Neutrophil (primary cell): ENCODE data around the gene SENP1.

Source experiments
- H3K27ac ChIP-seq: fragments of 200-600 bp; sonication (generic); 2 replicates; pipeline ENCODE4 v1.5.1; 2016; ENCODE audit warnings: mild to moderate bottlenecking, moderate library complexity
- H3K27me3 ChIP-seq: fragments of 200-600 bp; sonication (generic); 2 replicates; pipeline ENCODE4 v1.6.0; 2016; ENCODE audit warnings: mild to moderate bottlenecking
- H3K36me3 ChIP-seq: fragments of 200-600 bp; sonication (generic); 2 replicates; pipeline ENCODE4 v1.5.1; 2017
- H3K4me1 ChIP-seq, 2 experiments: fragments of 200-600 bp in 1 of 2; sonication (generic) in 1 of 2; 1 replicate in 1 of 2; 2 replicates in 1 of 2; pipeline versions ENCODE4 v1.5.1 to v1.6.1; 2013 to 2016; ENCODE audit warnings: low read depth in 1 of 2, low read length in 1 of 2, mild to moderate bottlenecking in 1 of 2, moderate library complexity in 1 of 2; ENCODE audit not compliant: control insufficient read depth in 1 of 2, insufficient read depth in 1 of 2
- H3K4me3 ChIP-seq, 2 experiments: fragments of 200-600 bp in 1 of 2; sonication (generic) in 1 of 2; 1 replicate in 1 of 2; 2 replicates in 1 of 2; pipeline ENCODE4 v1.5.1; 2013 to 2016; ENCODE audit warnings: low read depth in 1 of 2, low read length in 1 of 2, mild to moderate bottlenecking in 1 of 2, moderate library complexity in 1 of 2
- H3K9me3 ChIP-seq: fragments of 200-600 bp; sonication (generic); 2 replicates; pipeline ENCODE4 v1.5.1; 2016
- CTCF ChIP-seq: fragments of 200-600 bp; sonication (generic); IDR thresholded peaks from 2 replicates; pipeline ENCODE4 v1.5.1; 2016; ENCODE audit warnings: antibody characterized with exemption

The SENP1 gene

GRCh38 chr12:48004053-48004941 lies 101.6 kb downstream of the SENP1 start, which contains the start of gene COL2A1:
COL2A1 (minus strand) TSS chr12:48004476; CDS start chr12:48004321, 155 bp downstream.
- Histone ChIP-seq H3K36me3 (no peaks in the 10 kb centered on the region), H3K27me3 (peaks cover 100% of the 10 kb centered on the region), H3K4me1 (peaks cover 13 to 16% of the 10 kb centered on the region in 2 experiments), H3K9me3 (no peaks in the 10 kb centered on the region), H3K4me3 (no peak within 1 kb of the TSS), H3K27ac (no peak within 1 kb of the TSS)
- no peak for TF ChIP-seq CTCF

- Histone ChIP-seq H3K27ac (no peak overlapping the region), H3K36me3 (no peaks in the 10 kb centered on the region), H3K9me3 (no peaks in the 10 kb centered on the region), H3K27me3 (peaks cover 100% of the 10 kb centered on the region), H3K4me1 (peaks cover 13 to 16% of the 10 kb centered on the region in 2 experiments), H3K4me3 (no peak overlapping the region)
- TF ChIP-seq CTCF, result no peak
Observed at GRCh38 chr12:48003226-48004052, 102.4 kb downstream of the SENP1 start.

- TF ChIP-seq CTCF, result no peak
- no peaks in the 10 kb centered on the region for H3K36me3 ChIP-seq
- H3K4me1 ChIP-seq, result peaks cover 13 to 16% of the 10 kb centered on the region in 2 experiments
- H3K9me3 ChIP-seq, result no peaks in the 10 kb centered on the region
- peaks cover 100% of the 10 kb centered on the region for H3K27me3 ChIP-seq
- H3K27ac ChIP-seq, result no peak overlapping the region
- H3K4me3 ChIP-seq, result no peak overlapping the region
Observed at GRCh38 chr12:48002773-48003218, 103.1 kb downstream of the SENP1 start.

- Histone ChIP-seq H3K27me3 (peaks cover 100% of the 10 kb centered on the region), H3K9me3 (no peaks in the 10 kb centered on the region), H3K4me1 (peaks cover 13 to 16% of the 10 kb centered on the region in 2 experiments), H3K36me3 (no peaks in the 10 kb centered on the region), H3K4me3 (no peak overlapping the region), H3K27ac (no peak overlapping the region)
- no peak for TF ChIP-seq CTCF
Observed at GRCh38 chr12:48002414-48002730, 103.5 kb downstream of the SENP1 start.

GRCh38 chr12:48001505-48002413 lies 104.1 kb downstream of the SENP1 start:
- Histone ChIP-seq H3K27ac (no peak overlapping the region), H3K4me1 (peaks cover 13 to 16% of the 10 kb centered on the region in 2 experiments), H3K27me3 (peaks cover 100% of the 10 kb centered on the region), H3K9me3 (no peaks in the 10 kb centered on the region), H3K4me3 (no peak overlapping the region), H3K36me3 (no peaks in the 10 kb centered on the region)
- TF ChIP-seq CTCF, result no peak
